Measurements from ENCODE around the gene CCDC116.

GRCh38 chr22:21626735-21627469 is 5.7 kb upstream of the CCDC116 start:
- TF ChIP-seq POLR2A (IDR thresholded peaks at IDR 0.05) (no peak), CTCF (IDR thresholded peaks at IDR 0.05) (no peak), POLR2AphosphoS5 (IDR thresholded peaks at IDR 0.05) (no peak), EP300 (IDR thresholded peaks at IDR 0.05) (no peak)
